ENCODE measurements around the gene PLAU.
"Not testable (repeated sequence)": the region's sequence is repeated elsewhere in the genome, so short reads cannot be mapped to it uniquely, and the experiment has no call there.

DNA sequence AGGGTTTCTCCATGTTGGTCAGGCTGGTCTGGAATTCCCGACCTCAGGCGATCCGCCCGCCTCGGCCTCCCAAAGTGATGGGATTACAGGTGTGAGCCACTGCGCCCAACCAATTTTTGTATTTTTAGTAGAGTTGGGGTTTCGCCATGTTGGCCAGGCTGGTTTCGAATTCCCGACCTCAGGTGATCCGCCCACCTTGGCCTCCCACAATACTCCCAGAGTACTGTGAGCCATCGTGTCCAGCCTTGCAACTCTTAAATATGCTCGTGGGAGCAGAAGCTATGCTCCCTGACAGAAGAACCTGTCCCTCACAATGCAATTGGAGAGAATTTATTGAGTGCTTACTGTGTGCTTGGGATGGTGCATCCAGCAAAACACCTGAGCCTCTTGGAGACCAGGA is 52.6 kb downstream of the PLAU start:
- not testable (repeated sequence) for TF ChIP-seq EZH2 (IDR thresholded peaks at IDR 0.05; ENCODE audit: borderline replicate concordance)
- TF ChIP-seq, protein P1, sequence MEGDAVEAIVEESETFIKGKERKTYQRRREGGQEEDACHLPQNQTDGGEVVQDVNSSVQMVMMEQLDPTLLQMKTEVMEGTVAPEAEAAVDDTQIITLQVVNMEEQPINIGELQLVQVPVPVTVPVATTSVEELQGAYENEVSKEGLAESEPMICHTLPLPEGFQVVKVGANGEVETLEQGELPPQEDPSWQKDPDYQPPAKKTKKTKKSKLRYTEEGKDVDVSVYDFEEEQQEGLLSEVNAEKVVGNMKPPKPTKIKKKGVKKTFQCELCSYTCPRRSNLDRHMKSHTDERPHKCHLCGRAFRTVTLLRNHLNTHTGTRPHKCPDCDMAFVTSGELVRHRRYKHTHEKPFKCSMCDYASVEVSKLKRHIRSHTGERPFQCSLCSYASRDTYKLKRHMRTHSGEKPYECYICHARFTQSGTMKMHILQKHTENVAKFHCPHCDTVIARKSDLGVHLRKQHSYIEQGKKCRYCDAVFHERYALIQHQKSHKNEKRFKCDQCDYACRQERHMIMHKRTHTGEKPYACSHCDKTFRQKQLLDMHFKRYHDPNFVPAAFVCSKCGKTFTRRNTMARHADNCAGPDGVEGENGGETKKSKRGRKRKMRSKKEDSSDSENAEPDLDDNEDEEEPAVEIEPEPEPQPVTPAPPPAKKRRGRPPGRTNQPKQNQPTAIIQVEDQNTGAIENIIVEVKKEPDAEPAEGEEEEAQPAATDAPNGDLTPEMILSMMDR (IDR thresholded peaks at IDR 0.05; ENCODE audit: poor library complexity): not testable (repeated sequence)

Data from hepatocyte (in vitro differentiated cells).